CD14-positive monocyte (primary cell): ENCODE measurements around the gene SCN4B. TPM values are rescaled to one million over a fixed set of nuclear protein-coding genes. Genes with fewer than 3 reads are reported as not detected.

Experiments used
- DNase-seq, 3 donors: peaks; one replicate each; pipeline ENCODE4 v3.0.0-alpha.2; 2011 to 2022
- H2AFZ ChIP-seq: 2 replicates; pipeline ENCODE4 v1.6.0; 2012; ENCODE audit warnings: mild to moderate bottlenecking, low read depth, low read length, inconsistent platforms; ENCODE audit not compliant: insufficient read depth, poor library complexity, severe bottlenecking
- H3K27ac ChIP-seq, 2 donors: 1 replicate in 1 of 2; 2 replicates in 1 of 2; pipeline ENCODE4 v1.5.1; 2012 to 2013; ENCODE audit warnings: low read length in 2 of 2, control low read depth in 1 of 2, inconsistent platforms in 1 of 2, low read depth in 1 of 2, mild to moderate bottlenecking in 1 of 2
- H3K27me3 ChIP-seq, 2 donors: one replicate each; pipeline versions ENCODE4 v1.6.0 to v1.6.1; 2011 to 2013; ENCODE audit warnings: low read length in 2 of 2; ENCODE audit not compliant: control insufficient read depth in 2 of 2, insufficient read depth in 2 of 2
- H3K36me3 ChIP-seq, 2 donors: replicated peaks in 1 of 2; 1 replicate in 1 of 2; 2 replicates in 1 of 2; pipeline versions ENCODE4 v1.5.1 to v1.6.1; 2012 to 2013; ENCODE audit warnings: low read length in 2 of 2, control low read depth in 1 of 2, inconsistent platforms in 1 of 2, mild to moderate bottlenecking in 1 of 2; ENCODE audit not compliant: insufficient read depth in 2 of 2, control insufficient read depth in 1 of 2
- H3K4me1 ChIP-seq, 2 donors: 1 replicate in 1 of 2; 2 replicates in 1 of 2; pipeline versions ENCODE4 v1.5.1 to v1.6.1; 2012 to 2013; ENCODE audit warnings: low read length in 2 of 2, control low read depth in 1 of 2, inconsistent platforms in 1 of 2, mild to moderate bottlenecking in 1 of 2, moderate library complexity in 1 of 2; ENCODE audit not compliant: insufficient read depth in 2 of 2, control insufficient read depth in 1 of 2
- H3K4me2 ChIP-seq: replicated peaks from 2 replicates; pipeline ENCODE3; 2012; ENCODE audit warnings: low read length, moderate library complexity, mild to moderate bottlenecking; ENCODE audit not compliant: poor library complexity, severe bottlenecking; ENCODE audit errors: extremely low read depth
- H3K4me3 ChIP-seq, 3 experiments: fragments of 200-600 bp in 1 of 3; sonication (generic) in 1 of 3; replicated peaks in 1 of 3; 1 replicate in 2 of 3; 2 replicates in 1 of 3; pipeline ENCODE4 v1.5.1; 2011 to 2013; ENCODE audit warnings: low read length in 3 of 3, mild to moderate bottlenecking in 3 of 3, control low read depth in 2 of 3, low read depth in 2 of 3, inconsistent platforms in 1 of 3, moderate library complexity in 1 of 3
- H3K79me2 ChIP-seq: 2 replicates; pipeline ENCODE4 v1.6.0; 2012; ENCODE audit warnings: mild to moderate bottlenecking, control low read depth, inconsistent platforms, low read length, moderate library complexity; ENCODE audit not compliant: insufficient read depth
- H3K9ac ChIP-seq: 2 replicates; pipeline ENCODE4 v1.6.0; 2017; ENCODE audit warnings: low read length, mild to moderate bottlenecking; ENCODE audit not compliant: insufficient read depth, poor library complexity, severe bottlenecking
- H3K9me3 ChIP-seq, 2 donors: replicated peaks in 1 of 2; 1 replicate in 1 of 2; 2 replicates in 1 of 2; pipeline versions ENCODE4 v1.5.1 to v1.6.1; 2012 to 2013; ENCODE audit warnings: low read length in 2 of 2, control low read depth in 1 of 2; ENCODE audit not compliant: control insufficient read depth in 1 of 2, insufficient read depth in 1 of 2
- H4K20me1 ChIP-seq: 2 replicates; pipeline ENCODE4 v1.6.0; 2012; ENCODE audit warnings: mild to moderate bottlenecking, low read length, control low read depth, moderate library complexity; ENCODE audit not compliant: insufficient read depth
- H3K27ac Mint-ChIP-seq, 7 donors: one replicate each; pipeline ENCODE4 v1.8.0; 2020; ENCODE audit warnings: mild to moderate bottlenecking in 7 of 7, mixed read lengths in 7 of 7, moderate library complexity in 6 of 7, inconsistent platforms in 2 of 7
- H3K27me3 Mint-ChIP-seq, 3 donors: one replicate each; pipeline ENCODE4 v1.8.0; 2021 to 2022; ENCODE audit warnings: low read depth in 3 of 3, mild to moderate bottlenecking in 3 of 3, mixed read lengths in 3 of 3, moderate library complexity in 3 of 3, inconsistent platforms in 1 of 3
- H3K36me3 Mint-ChIP-seq, 2 donors: one replicate each; pipeline ENCODE4 v1.8.0; 2020; ENCODE audit warnings: mixed read lengths in 2 of 2, inconsistent platforms in 1 of 2, mild to moderate bottlenecking in 1 of 2
- H3K4me1 Mint-ChIP-seq: one replicate; pipeline ENCODE4 v1.8.0; 2020; ENCODE audit warnings: mild to moderate bottlenecking, mixed read lengths
- H3K4me3 Mint-ChIP-seq, 2 donors: one replicate each; pipeline ENCODE4 v1.8.0; 2020; ENCODE audit warnings: mild to moderate bottlenecking in 2 of 2, mixed read lengths in 2 of 2, moderate library complexity in 1 of 2
- H3K9me3 Mint-ChIP-seq, 7 donors: one replicate each; pipeline ENCODE4 v1.8.0; 2020 to 2022; ENCODE audit warnings: mixed read lengths in 7 of 7, mild to moderate bottlenecking in 6 of 7, moderate library complexity in 6 of 7, inconsistent platforms in 2 of 7
- WGBS: methylation state at CpG from one replicate; pipeline ENCODE4 v1.1.5; 2013; ENCODE audit warnings: missing lambda C conversion rate; ENCODE audit not compliant: insufficient coverage; 5-methylcytosine and 5-hydroxymethylcytosine counted together
- intact Hi-C, 2 donors: fragments of 100-400 bp; cut with micrococcal nuclease; formaldehyde crosslinking; loops; one replicate each; pipeline versions ENCODE4 v1.15.0 to v1.15.1; 2023
- polyA plus RNA-seq, 3 donors: library from polyadenylated mRNA; depleted of rRNA in 1 of 3; unstranded in 2 of 3; stranded (reverse) in 1 of 3; fragments of 300-500 nt in 2 of 3; fragments of >200 nt in 1 of 3; fragmentation: Illumina TruSeq in 2 of 3; gene quantifications; 1 replicate in 2 of 3; 2 replicates in 1 of 3; pipeline ENCODE4 v1.2.3, GENCODE V29; 2012 to 2021
- TF ChIP-seq, protein P1 (sequence below): fragments of 200-600 bp; IDR thresholded peaks from one replicate; pipeline ENCODE4 v1.8.0; 2022; ENCODE audit warnings: antibody characterized with exemption, mild to moderate bottlenecking

SCN4B gene
- polyA plus RNA-seq, 3 donors: 0.76 TPM; not detected in 2

- no peak overlapping the region for H3K4me3 Mint-ChIP-seq
- H3K4me2 ChIP-seq: no peak overlapping the region
- no peaks in the 10 kb centered on the region for H4K20me1 ChIP-seq
- no peak overlapping the region for H3K9ac ChIP-seq
- TF ChIP-seq, protein P1, sequence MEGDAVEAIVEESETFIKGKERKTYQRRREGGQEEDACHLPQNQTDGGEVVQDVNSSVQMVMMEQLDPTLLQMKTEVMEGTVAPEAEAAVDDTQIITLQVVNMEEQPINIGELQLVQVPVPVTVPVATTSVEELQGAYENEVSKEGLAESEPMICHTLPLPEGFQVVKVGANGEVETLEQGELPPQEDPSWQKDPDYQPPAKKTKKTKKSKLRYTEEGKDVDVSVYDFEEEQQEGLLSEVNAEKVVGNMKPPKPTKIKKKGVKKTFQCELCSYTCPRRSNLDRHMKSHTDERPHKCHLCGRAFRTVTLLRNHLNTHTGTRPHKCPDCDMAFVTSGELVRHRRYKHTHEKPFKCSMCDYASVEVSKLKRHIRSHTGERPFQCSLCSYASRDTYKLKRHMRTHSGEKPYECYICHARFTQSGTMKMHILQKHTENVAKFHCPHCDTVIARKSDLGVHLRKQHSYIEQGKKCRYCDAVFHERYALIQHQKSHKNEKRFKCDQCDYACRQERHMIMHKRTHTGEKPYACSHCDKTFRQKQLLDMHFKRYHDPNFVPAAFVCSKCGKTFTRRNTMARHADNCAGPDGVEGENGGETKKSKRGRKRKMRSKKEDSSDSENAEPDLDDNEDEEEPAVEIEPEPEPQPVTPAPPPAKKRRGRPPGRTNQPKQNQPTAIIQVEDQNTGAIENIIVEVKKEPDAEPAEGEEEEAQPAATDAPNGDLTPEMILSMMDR: no peak
- H3K9me3 Mint-ChIP-seq: peaks cover 0 to 14% (median 4%) of the 10 kb centered on the region in 7 donors
- no peaks in the 10 kb centered on the region for H3K79me2 ChIP-seq
- no peak overlapping the region for H3K4me3 ChIP-seq
- intact Hi-C loops: loop anchor here (5.0 to 10.0 kb wide), 6 partner anchors 38 to 336 kb away; partner anchors contain the start of gene UBE4A (in 1 of the 2)
- no peak overlapping the region for H3K27ac Mint-ChIP-seq
- no CpG with 5 or more reads among the region's 2 CpGs for WGBS
- H2AFZ ChIP-seq: no peak overlapping the region
- H3K4me1 ChIP-seq: peaks cover 21 to 40% of the 10 kb centered on the region in 2 donors
- H3K27me3 ChIP-seq: peaks cover 17 to 38% of the 10 kb centered on the region in 2 donors
- H3K27ac ChIP-seq: no peak overlapping the region
- peaks cover 4 to 6% of the 10 kb centered on the region in 2 donors for H3K36me3 Mint-ChIP-seq
- peaks cover 34 to 45% (median 35%) of the 10 kb centered on the region in 3 donors for H3K27me3 Mint-ChIP-seq
- no peak for DNase-seq
- H3K9me3 ChIP-seq: peaks cover 0 to 4% of the 10 kb centered on the region in 2 donors
- peaks cover 37% of the 10 kb centered on the region for H3K4me1 Mint-ChIP-seq
- H3K36me3 ChIP-seq: no peaks in the 10 kb centered on the region
These were observed 3.8 kb downstream of the SCN4B start for GRCh38 chr11:118148856-118149255.

DNA sequence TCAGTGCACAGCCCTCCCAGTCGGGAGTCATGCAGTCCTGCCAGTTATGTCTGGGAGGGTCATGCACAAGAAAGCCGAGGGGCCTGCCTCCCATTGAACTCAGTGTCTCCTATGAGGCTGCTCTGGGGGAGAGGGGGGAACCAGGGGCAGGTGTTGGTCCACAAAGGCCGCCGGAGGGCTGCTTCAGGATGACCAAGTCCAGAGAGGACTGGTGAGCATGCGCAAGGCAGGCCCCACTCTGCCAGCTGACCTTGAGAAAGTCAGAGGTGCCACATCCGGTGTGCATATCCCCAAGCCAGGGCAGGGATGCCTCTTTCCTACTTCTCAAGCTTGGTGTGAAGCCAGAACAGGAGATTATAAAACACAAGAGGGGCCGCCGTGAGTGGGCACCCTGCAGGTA lies 4.4 kb downstream of the SCN4B start:
- Mint-ChIP-seq H3K4me3 (no peak overlapping the region), H3K4me1 (peaks cover 38% of the 10 kb centered on the region), H3K9me3 (peaks cover 0 to 8% (median 0%) of the 10 kb centered on the region in 7 donors), H3K36me3 (peaks cover 0 to 3% of the 10 kb centered on the region in 2 donors), H3K27me3 (peaks cover 28 to 38% (median 29%) of the 10 kb centered on the region in 3 donors), H3K27ac (no peak overlapping the region)
- H3K79me2 ChIP-seq: no peaks in the 10 kb centered on the region
- peaks cover 16 to 32% of the 10 kb centered on the region in 2 donors for H3K27me3 ChIP-seq
- H3K4me2 ChIP-seq: no peak overlapping the region
- no peak overlapping the region for H3K27ac ChIP-seq
- intact Hi-C loops: loop anchor here (5.0 to 10.0 kb wide), 6 partner anchors 39 to 337 kb away; partner anchors contain the start of gene UBE4A (in 1 of the 2)
- no peak overlapping the region for H3K4me3 ChIP-seq
- H2AFZ ChIP-seq: no peak overlapping the region
- WGBS: 96% methylated on average over 6 of the region's 8 CpGs
- H4K20me1 ChIP-seq: no peaks in the 10 kb centered on the region
- H3K36me3 ChIP-seq: no peaks in the 10 kb centered on the region
- no peak for DNase-seq
- H3K4me1 ChIP-seq: peaks cover 24 to 42% of the 10 kb centered on the region in 2 donors
- TF ChIP-seq, protein P1: no peak
- no peaks in the 10 kb centered on the region for H3K9me3 ChIP-seq
- H3K9ac ChIP-seq: no peak overlapping the region
